ENCODE results near the gene P2RY8.

DNA sequence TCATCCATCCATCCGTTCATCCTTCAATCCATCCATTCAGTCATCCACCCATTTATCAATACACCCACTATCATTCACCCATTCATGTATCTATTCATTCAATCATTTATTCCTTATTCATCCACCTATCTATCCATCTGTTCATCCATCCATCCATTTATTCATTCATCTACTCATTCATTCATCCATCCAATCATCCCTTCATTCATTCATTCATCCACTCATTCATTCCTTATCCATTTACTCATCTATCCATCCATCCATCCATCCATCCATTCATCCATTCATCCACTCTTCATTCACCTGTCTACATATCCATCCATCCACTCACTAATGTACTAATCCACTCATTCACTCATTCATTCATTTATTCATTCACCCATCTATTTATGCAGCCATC, 9.5 kb downstream of the P2RY8 start:
- TF ChIP-seq, protein P1, sequence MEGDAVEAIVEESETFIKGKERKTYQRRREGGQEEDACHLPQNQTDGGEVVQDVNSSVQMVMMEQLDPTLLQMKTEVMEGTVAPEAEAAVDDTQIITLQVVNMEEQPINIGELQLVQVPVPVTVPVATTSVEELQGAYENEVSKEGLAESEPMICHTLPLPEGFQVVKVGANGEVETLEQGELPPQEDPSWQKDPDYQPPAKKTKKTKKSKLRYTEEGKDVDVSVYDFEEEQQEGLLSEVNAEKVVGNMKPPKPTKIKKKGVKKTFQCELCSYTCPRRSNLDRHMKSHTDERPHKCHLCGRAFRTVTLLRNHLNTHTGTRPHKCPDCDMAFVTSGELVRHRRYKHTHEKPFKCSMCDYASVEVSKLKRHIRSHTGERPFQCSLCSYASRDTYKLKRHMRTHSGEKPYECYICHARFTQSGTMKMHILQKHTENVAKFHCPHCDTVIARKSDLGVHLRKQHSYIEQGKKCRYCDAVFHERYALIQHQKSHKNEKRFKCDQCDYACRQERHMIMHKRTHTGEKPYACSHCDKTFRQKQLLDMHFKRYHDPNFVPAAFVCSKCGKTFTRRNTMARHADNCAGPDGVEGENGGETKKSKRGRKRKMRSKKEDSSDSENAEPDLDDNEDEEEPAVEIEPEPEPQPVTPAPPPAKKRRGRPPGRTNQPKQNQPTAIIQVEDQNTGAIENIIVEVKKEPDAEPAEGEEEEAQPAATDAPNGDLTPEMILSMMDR (IDR thresholded peaks at IDR 0.05): no peak
- no peak for TF ChIP-seq EZH2phosphoT487 (IDR thresholded peaks at IDR 0.05)

Measured in neural progenitor cell (in vitro differentiated cells).